HepG2 (cell line): Measurements from ENCODE around the gene FAF1. TPM values are rescaled to one million over a fixed set of nuclear protein-coding genes. Genes with fewer than 3 reads are reported as not detected.

Source experiments
- ATAC-seq: fragments of 200-7000 bp; cut with Tn5 transposase; 3 replicates; pipeline ENCODE4 v1.9.1; 2020; ENCODE audit warnings: mild to moderate bottlenecking, moderate library complexity
- BruUV-seq: library from RNA; stranded (reverse); fragments of 400-500 nt; replicated peaks from 2 replicates; lab custom pipeline; 2021; lab: Mats Ljungman, UMichigan
- CTCF ChIA-PET: fragments of 300-600 bp; formaldehyde crosslinking; extraction: SDS; loops from one replicate; lab custom pipeline; 2021; ENCODE audit warnings: low total read pairs, inconsistent platforms, low intra/inter-chr PET ratio; lab: Yijun Ruan, JAX
- POLR2A ChIA-PET: fragments of 350-600 bp; sonication (Branson Sonifier 250); formaldehyde crosslinking; loops from one replicate; lab custom pipeline; 2020; ENCODE audit warnings: antibody characterized with exemption, inconsistent platforms; lab: Yijun Ruan, JAX
- DNase-seq: peaks from one replicate; pipeline ENCODE4 v3.0.0-alpha.2; 2015; ENCODE audit warnings: low spot score
- FAIRE-seq: peaks from 3 replicates; lab custom pipeline; 2011; peaks lifted over from hg19 to GRCh38; lab: Jason Lieb, UNC
- H2AFZ ChIP-seq: one replicate; pipeline ENCODE4 v1.6.1; 2011; ENCODE audit warnings: low read length, inconsistent platforms
- H3K27ac ChIP-seq: fragments of 300-600 bp; 3 replicates; pipeline ENCODE4 v1.8.0; 2011; ENCODE audit warnings: mixed run types, mild to moderate bottlenecking, mixed read lengths, low read length, inconsistent platforms; ENCODE audit not compliant: insufficient read depth; ENCODE audit errors: extremely low read length
- H3K27me3 ChIP-seq, 2 experiments: fragments of 200-600 bp in 1 of 2; 2 replicates in 1 of 2; 3 replicates in 1 of 2; pipeline versions ENCODE4 v1.6.0 to v1.8.0; 2011; ENCODE audit warnings: low read length in 2 of 2, mild to moderate bottlenecking in 2 of 2, moderate library complexity in 2 of 2, inconsistent platforms in 1 of 2; ENCODE audit not compliant: insufficient read depth in 2 of 2, control insufficient read depth in 1 of 2
- H3K36me3 ChIP-seq, 2 experiments: fragments of 200-600 bp in 1 of 2; replicated peaks in 1 of 2; 2 replicates in 1 of 2; 3 replicates in 1 of 2; pipeline versions ENCODE4 v1.5.1 to v1.8.0; 2011; ENCODE audit warnings: low read length in 2 of 2, inconsistent platforms in 1 of 2; ENCODE audit not compliant: insufficient read depth in 2 of 2, control insufficient read depth in 1 of 2
- H3K4me1 ChIP-seq: 2 replicates; pipeline ENCODE4 v1.5.1; 2012; ENCODE audit warnings: low read length, inconsistent platforms; ENCODE audit not compliant: insufficient read depth
- H3K4me2 ChIP-seq: 2 replicates; pipeline ENCODE4 v1.6.0; 2011; ENCODE audit warnings: low read depth, low read length, inconsistent platforms
- H3K4me3 ChIP-seq, 3 experiments: fragments of 200-600 bp in 1 of 3; sonication (generic), shearing (Covaris generic) in 1 of 3; replicated peaks in 1 of 3; 2 replicates each; pipeline ENCODE4 v1.5.1; 2011 to 2016; ENCODE audit warnings: low read length in 3 of 3, inconsistent platforms in 2 of 3, low read depth in 2 of 3, mild to moderate bottlenecking in 2 of 3, control low read depth in 1 of 3, mixed read lengths in 1 of 3; ENCODE audit not compliant: insufficient read depth in 1 of 3
- H3K79me2 ChIP-seq: one replicate; pipeline ENCODE4 v1.6.1; 2011; ENCODE audit warnings: low read length, inconsistent platforms; ENCODE audit not compliant: insufficient read depth
- H3K9ac ChIP-seq: 2 replicates; pipeline ENCODE4 v1.6.0; 2011; ENCODE audit warnings: mild to moderate bottlenecking, low read depth, low read length, inconsistent platforms; ENCODE audit not compliant: insufficient read depth
- H3K9me3 ChIP-seq: 2 replicates; pipeline ENCODE4 v1.5.1; 2012; ENCODE audit warnings: mild to moderate bottlenecking, low read length
- H4K20me1 ChIP-seq: 2 replicates; pipeline ENCODE4 v1.6.0; 2011; ENCODE audit warnings: inconsistent platforms, mild to moderate bottlenecking, low read length, moderate library complexity; ENCODE audit not compliant: insufficient read depth
- ARNT ChIP-seq: fragments of 450-650 bp; IDR thresholded peaks from 2 replicates; pipeline ENCODE4 v1.6.1; 2017
- CEBPG ChIP-seq: IDR thresholded peaks from 2 replicates; pipeline ENCODE4 v1.6.1; 2016
- CREB1 ChIP-seq, 2 experiments: fragments of 450-650 bp in 1 of 2; IDR thresholded peaks; 2 replicates each; pipeline ENCODE4 v1.6.1; 2016 to 2017; ENCODE audit warnings: control low read depth in 1 of 2, mild to moderate bottlenecking in 1 of 2, missing compliant biosample characterization in 1 of 2, missing genetic modification characterization in 1 of 2
- ELF3 ChIP-seq: IDR thresholded peaks from 2 replicates; pipeline ENCODE4 v1.6.1; 2016; ENCODE audit warnings: missing genetic modification reagents, missing compliant biosample characterization
- ESRRA ChIP-seq: sonication (generic); formaldehyde crosslinking; IDR thresholded peaks from 2 replicates; pipeline ENCODE4 v1.5.1; 2020; ENCODE audit warnings: mild to moderate bottlenecking, low read depth, missing genetic modification reagents
- FOXA3 ChIP-seq: IDR thresholded peaks from 2 replicates; pipeline ENCODE4 v1.6.1; 2016; ENCODE audit warnings: missing genetic modification reagents, missing compliant biosample characterization
- GATAD2A ChIP-seq: IDR thresholded peaks from 2 replicates; pipeline ENCODE4 v1.6.1; 2016
- GFI1 ChIP-seq: sonication (generic); formaldehyde crosslinking; IDR thresholded peaks from 2 replicates; pipeline ENCODE4 v1.5.0; 2020; ENCODE audit warnings: missing genetic modification reagents, mild to moderate bottlenecking, borderline replicate concordance
- MAFF ChIP-seq: IDR thresholded peaks from 2 replicates; pipeline ENCODE4 v1.6.1; 2011; ENCODE audit warnings: low read depth, low read length, improper control_type of control experiment
- MAFK ChIP-seq, 2 experiments: IDR thresholded peaks in 1 of 2; conservative IDR thresholded peaks in 1 of 2; 2 replicates each; pipeline ENCODE4 v1.6.1; 2011; ENCODE audit warnings: improper control_type of control experiment in 2 of 2, low read length in 2 of 2
- PPARG ChIP-seq: conservative IDR thresholded peaks from 2 replicates; pipeline ENCODE4 v1.6.1; 2016; ENCODE audit warnings: missing biosample characterization, missing genetic modification reagents
- RFX5 ChIP-seq: IDR thresholded peaks from 2 replicates; pipeline ENCODE4 v1.6.1; 2011; ENCODE audit warnings: low read depth, low read length, improper control_type of control experiment
- RXRB ChIP-seq: IDR thresholded peaks from 2 replicates; pipeline ENCODE4 v1.6.1; 2016; ENCODE audit warnings: borderline replicate concordance, missing genetic modification reagents, missing compliant biosample characterization
- ZNF430 ChIP-seq: sonication (generic); formaldehyde crosslinking; IDR thresholded peaks from 2 replicates; pipeline ENCODE4 v1.9.0; 2021; ENCODE audit warnings: mild to moderate bottlenecking, missing genetic modification reagents
- ZNF556 ChIP-seq: sonication (generic); formaldehyde crosslinking; IDR thresholded peaks from 2 replicates; pipeline ENCODE4 v1.4.0; 2020; ENCODE audit warnings: mild to moderate bottlenecking, missing genetic modification reagents, borderline replicate concordance
- ZNF605 ChIP-seq: sonication (generic); formaldehyde crosslinking; IDR thresholded peaks from 2 replicates; pipeline ENCODE4 v1.8.0; 2022; ENCODE audit warnings: mild to moderate bottlenecking, missing genetic modification reagents
- ZNF619 ChIP-seq: sonication (generic); formaldehyde crosslinking; IDR thresholded peaks from 2 replicates; pipeline ENCODE4 v1.4.0; 2020; ENCODE audit warnings: mild to moderate bottlenecking, missing genetic modification reagents
- ZNF780A ChIP-seq: sonication (generic); formaldehyde crosslinking; IDR thresholded peaks from 2 replicates; pipeline ENCODE4 v1.8.0; 2022; ENCODE audit warnings: mild to moderate bottlenecking, missing genetic modification reagents, moderate library complexity
- WGBS: methylation state at CpG from one replicate; pipeline ENCODE4 v1.1.6; 2017; ENCODE audit warnings: low lambda C conversion rate; 5-methylcytosine and 5-hydroxymethylcytosine counted together
- in situ Hi-C: cut with HindIII; loops from 2 replicates; pipeline ENCODE4 v1.10.0; 2017; ENCODE audit warnings: low pct_unique_long_range_greater_than_20kb; ENCODE audit not compliant: extremely low pct_ligation_motif_present
- intact Hi-C: fragments of 100-400 bp; cut with micrococcal nuclease; formaldehyde crosslinking; loops from one replicate; pipeline ENCODE4 v1.10.0; 2022; ENCODE audit not compliant: unreplicated experiment
- polyA plus RNA-seq, 8 experiments: library from polyadenylated mRNA; depleted of rRNA in 3 of 8; stranded (reverse) in 7 of 8; unstranded in 1 of 8; fragments of >200 nt; fragmentation: Illumina TruSeq in 4 of 8; extraction: Trizol in 4 of 8; gene quantifications; 2 replicates each; pipeline versions ENCODE4 v1.2.1 to v1.2.3, GENCODE V29; 2011 to 2016; ENCODE audit warnings: low read depth in 4 of 8, missing spikeins in 1 of 8, mixed read lengths in 1 of 8; ENCODE audit not compliant: insufficient read depth in 1 of 8
- total RNA-seq, 5 experiments: library from RNA; depleted of rRNA; stranded (reverse); fragments of >200 nt; fragmentation: Illumina TruSeq; extraction: Trizol; gene quantifications; 2 replicates each; pipeline ENCODE4 v1.2.3, GENCODE V29; 2016; ENCODE audit warnings: low read depth in 1 of 5
- TF ChIP-seq, protein P1 (sequence below): sonication (generic); formaldehyde crosslinking; IDR thresholded peaks from 2 replicates; pipeline ENCODE4 v1.4.0; 2020; ENCODE audit warnings: mild to moderate bottlenecking, low read depth, missing genetic modification reagents
- TF ChIP-seq, protein P2 (sequence below): sonication (generic); formaldehyde crosslinking; IDR thresholded peaks from 2 replicates; pipeline ENCODE4 v1.5.0; 2020; ENCODE audit warnings: missing genetic modification reagents, mild to moderate bottlenecking, borderline replicate concordance
- TF ChIP-seq, protein P3 (sequence below): sonication (generic); formaldehyde crosslinking; IDR thresholded peaks from 2 replicates; pipeline ENCODE4 v1.4.0; 2020; ENCODE audit warnings: missing genetic modification reagents

The FAF1 gene
- total and polyA plus RNA-seq, 2 of the 13 experiments (the other 11 are each of a cell fraction or from before 2014, with no cell fraction given) = 19.4 to 63.3 TPM

- intact Hi-C loops (loop anchor here (10.0 kb wide), 1 partner anchor 79 kb away; no protein-coding TSS in a partner anchor), in situ Hi-C loops (no loop called here)
- 2% methylated on average over 3 of the region's 3 CpGs for WGBS
- H3K4me2 ChIP-seq = peak overlapping the region; percentile 67
- no peaks in the 10 kb centered on the region for H3K27me3 ChIP-seq
- peak; percentile 93 for ATAC-seq
- H3K9ac ChIP-seq = peak overlapping the region; percentile 50
- peak overlapping the region; percentile 75 for H3K27ac ChIP-seq
- no TSS peak for BruUV-seq
- H3K9me3 ChIP-seq = no peaks in the 10 kb centered on the region
- ChIA-PET CTCF (no interaction called here), POLR2A (no interaction called here)
- H3K79me2 ChIP-seq = peaks cover 3% of the 10 kb centered on the region
- peaks cover 58% of the 10 kb centered on the region for H3K4me1 ChIP-seq
- peak; percentile 82 for FAIRE-seq
- no peaks in the 10 kb centered on the region for H4K20me1 ChIP-seq
- H3K36me3 ChIP-seq = no peaks in the 10 kb centered on the region
- H2AFZ ChIP-seq = no peak overlapping the region
- DNase-seq = peak; percentile 91
- H3K4me3 ChIP-seq = peak overlapping the region; percentile 12 to 37 (median 30); a peak in 5 of 6 replicates
- TF ChIP-seq ESRRA (CRISPR knock-in tag) (no peak), ZNF430 (no peak), ZNF605 (CRISPR knock-in tag) (no peak), RFX5 (no peak), MAFK (conservative IDR thresholded peaks at IDR 0.05 in 1 of 2, IDR thresholded peaks at IDR 0.05 in 1 of 2; ENCODE audit: low read length in 2 of 2) (peak; percentile 98), ARNT (no peak), CEBPG (CRISPR knock-in tag) (peak; percentile 43), GFI1 (CRISPR knock-in tag) (0 out of 2 replicates have a peak, but pooled peaks have one; percentile 25), ZNF556 (CRISPR knock-in tag) (no peak), GATAD2A (CRISPR knock-in tag) (peak; percentile 74), ELF3 (CRISPR knock-in tag) (0 out of 2 replicates have a peak, but pooled peaks have one; percentile 30), MAFF (peak; percentile 97), ZNF780A (CRISPR knock-in tag) (no peak), ZNF619 (CRISPR knock-in tag) (no peak), PPARG (CRISPR knock-in tag) (0 out of 2 replicates have a peak, but pooled peaks have one; percentile 20), CREB1 (IDR thresholded peaks at IDR 0.05) (no peak), CREB1 (CRISPR knock-in tag; IDR thresholded peaks at IDR 0.05) (peak; percentile 38; the same call in 1 of the 2 replicates), FOXA3 (peak; percentile 45; the same call in 1 of the 2 replicates), RXRB (CRISPR knock-in tag) (0 out of 2 replicates have a peak, but pooled peaks have one; percentile 12)
- TF ChIP-seq, protein P1, sequence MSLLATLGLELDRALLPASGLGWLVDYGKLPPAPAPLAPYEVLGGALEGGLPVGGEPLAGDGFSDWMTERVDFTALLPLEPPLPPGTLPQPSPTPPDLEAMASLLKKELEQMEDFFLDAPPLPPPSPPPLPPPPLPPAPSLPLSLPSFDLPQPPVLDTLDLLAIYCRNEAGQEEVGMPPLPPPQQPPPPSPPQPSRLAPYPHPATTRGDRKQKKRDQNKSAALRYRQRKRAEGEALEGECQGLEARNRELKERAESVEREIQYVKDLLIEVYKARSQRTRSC (CRISPR knock-in tag) = no peak
- TF ChIP-seq, protein P2, sequence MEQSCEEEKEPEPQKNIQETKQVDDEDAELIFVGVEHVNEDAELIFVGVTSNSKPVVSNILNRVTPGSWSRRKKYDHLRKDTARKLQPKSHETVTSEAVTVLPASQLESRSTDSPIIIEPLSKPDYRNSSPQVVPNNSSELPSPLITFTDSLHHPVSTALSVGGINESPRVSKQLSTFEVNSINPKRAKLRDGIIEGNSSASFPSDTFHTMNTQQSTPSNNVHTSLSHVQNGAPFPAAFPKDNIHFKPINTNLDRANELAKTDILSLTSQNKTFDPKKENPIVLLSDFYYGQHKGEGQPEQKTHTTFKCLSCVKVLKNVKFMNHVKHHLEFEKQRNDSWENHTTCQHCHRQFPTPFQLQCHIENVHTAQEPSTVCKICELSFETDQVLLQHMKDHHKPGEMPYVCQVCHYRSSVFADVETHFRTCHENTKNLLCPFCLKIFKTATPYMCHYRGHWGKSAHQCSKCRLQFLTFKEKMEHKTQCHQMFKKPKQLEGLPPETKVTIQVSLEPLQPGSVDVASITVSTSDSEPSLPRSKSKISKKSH (CRISPR knock-in tag) = no peak
- TF ChIP-seq, protein P3, sequence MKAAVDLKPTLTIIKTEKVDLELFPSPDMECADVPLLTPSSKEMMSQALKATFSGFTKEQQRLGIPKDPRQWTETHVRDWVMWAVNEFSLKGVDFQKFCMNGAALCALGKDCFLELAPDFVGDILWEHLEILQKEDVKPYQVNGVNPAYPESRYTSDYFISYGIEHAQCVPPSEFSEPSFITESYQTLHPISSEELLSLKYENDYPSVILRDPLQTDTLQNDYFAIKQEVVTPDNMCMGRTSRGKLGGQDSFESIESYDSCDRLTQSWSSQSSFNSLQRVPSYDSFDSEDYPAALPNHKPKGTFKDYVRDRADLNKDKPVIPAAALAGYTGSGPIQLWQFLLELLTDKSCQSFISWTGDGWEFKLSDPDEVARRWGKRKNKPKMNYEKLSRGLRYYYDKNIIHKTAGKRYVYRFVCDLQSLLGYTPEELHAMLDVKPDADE (CRISPR knock-in tag) = no peak
Observed at GRCh38 chr1:50853325-50853724, 106.7 kb downstream of the FAF1 start.
